ENCODE measurements around the gene PSMD3.

DNA sequence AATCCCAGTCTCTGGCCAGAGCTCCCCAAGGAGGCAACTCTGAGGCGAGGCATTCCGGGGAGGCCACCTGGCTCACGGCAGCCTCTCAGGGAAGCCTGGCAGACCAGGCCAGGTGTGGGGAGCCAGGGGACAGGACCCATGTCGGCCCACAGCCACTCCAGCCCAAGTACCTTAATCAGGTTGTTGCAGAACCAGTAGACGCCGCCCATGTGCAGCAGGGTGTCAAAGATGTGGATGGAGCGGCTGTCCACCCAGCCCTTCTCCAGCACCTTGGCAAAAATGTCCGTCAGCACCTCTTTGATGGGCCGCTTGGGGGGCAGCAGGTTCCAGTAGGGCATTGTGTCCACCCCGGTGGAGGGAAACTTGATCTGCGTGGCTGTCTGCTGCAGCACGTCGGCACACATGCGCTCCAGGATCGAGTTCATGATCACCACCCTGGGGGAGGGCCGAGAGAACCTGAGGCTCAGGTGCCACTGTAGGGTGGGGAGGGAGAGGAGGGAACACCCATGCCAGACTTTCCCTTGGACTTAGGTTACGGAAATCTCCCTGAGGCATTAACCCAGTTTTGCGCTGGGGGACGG, 42.4 kb downstream of the PSMD3 start:
- TF ChIP-seq, protein P1, sequence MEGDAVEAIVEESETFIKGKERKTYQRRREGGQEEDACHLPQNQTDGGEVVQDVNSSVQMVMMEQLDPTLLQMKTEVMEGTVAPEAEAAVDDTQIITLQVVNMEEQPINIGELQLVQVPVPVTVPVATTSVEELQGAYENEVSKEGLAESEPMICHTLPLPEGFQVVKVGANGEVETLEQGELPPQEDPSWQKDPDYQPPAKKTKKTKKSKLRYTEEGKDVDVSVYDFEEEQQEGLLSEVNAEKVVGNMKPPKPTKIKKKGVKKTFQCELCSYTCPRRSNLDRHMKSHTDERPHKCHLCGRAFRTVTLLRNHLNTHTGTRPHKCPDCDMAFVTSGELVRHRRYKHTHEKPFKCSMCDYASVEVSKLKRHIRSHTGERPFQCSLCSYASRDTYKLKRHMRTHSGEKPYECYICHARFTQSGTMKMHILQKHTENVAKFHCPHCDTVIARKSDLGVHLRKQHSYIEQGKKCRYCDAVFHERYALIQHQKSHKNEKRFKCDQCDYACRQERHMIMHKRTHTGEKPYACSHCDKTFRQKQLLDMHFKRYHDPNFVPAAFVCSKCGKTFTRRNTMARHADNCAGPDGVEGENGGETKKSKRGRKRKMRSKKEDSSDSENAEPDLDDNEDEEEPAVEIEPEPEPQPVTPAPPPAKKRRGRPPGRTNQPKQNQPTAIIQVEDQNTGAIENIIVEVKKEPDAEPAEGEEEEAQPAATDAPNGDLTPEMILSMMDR (IDR thresholded peaks at IDR 0.05): no peak
- no peak for TF ChIP-seq POLR2A (IDR thresholded peaks at IDR 0.05)

All from Peyer's patch (tissue), 4 donors.